Peyer's patch (tissue), 4 donors: ENCODE data around the gene DNAJC3.

ENCODE experiments used
- CTCF ChIP-seq, 6 experiments: fragments of 450-650 bp in 4 of 6; fragments of 200-600 bp in 2 of 6; sonication (generic) in 1 of 6; IDR thresholded peaks; one replicate each; pipeline ENCODE4 v1.5.1; 2017 to 2019; ENCODE audit warnings: antibody characterized with exemption in 6 of 6, mild to moderate bottlenecking in 3 of 6, moderate library complexity in 1 of 6
- POLR2A ChIP-seq, 2 donors: fragments of 450-650 bp; IDR thresholded peaks; one replicate each; pipeline ENCODE4 v1.5.1; 2017; ENCODE audit warnings: antibody characterized with exemption in 2 of 2, mild to moderate bottlenecking in 2 of 2, moderate library complexity in 2 of 2

GRCh38 chr13:95660981-95661581, 15.9 kb upstream of the DNAJC3 start:
- TF ChIP-seq CTCF (IDR thresholded peaks at IDR 0.05) (peak; percentile 21 to 47 (median 36)), POLR2A (IDR thresholded peaks at IDR 0.05) (no peak)
